Testis (tissue), 5 donors: ENCODE results near the gene CLUH. TPM values are rescaled to one million over a fixed set of nuclear protein-coding genes. Genes with fewer than 3 reads are reported as not detected.

Source experiments
- DNase-seq: peaks from one replicate; pipeline ENCODE4 v3.0.0-alpha.2; 2019
- H3K27ac ChIP-seq, 2 donors: fragments of 200-600 bp; sonication (generic); one replicate each; pipeline ENCODE4 v1.5.1; 2019
- H3K27me3 ChIP-seq: fragments of 200-600 bp; sonication (generic); one replicate; pipeline ENCODE4 v1.5.1; 2019
- H3K36me3 ChIP-seq: fragments of 200-600 bp; sonication (generic); one replicate; pipeline ENCODE4 v1.5.1; 2017; ENCODE audit warnings: low read depth; ENCODE audit errors: missing control alignments
- H3K4me1 ChIP-seq: fragments of 200-600 bp; sonication (generic); one replicate; pipeline ENCODE4 v1.5.1; 2019
- H3K4me3 ChIP-seq, 2 donors: fragments of 200-600 bp; sonication (generic); one replicate each; pipeline ENCODE4 v1.5.1; 2017 to 2019
- H3K9me3 ChIP-seq: fragments of 200-600 bp; sonication (generic); one replicate; pipeline ENCODE4 v1.5.1; 2017
- POLR2A ChIP-seq: fragments of 450-650 bp; IDR thresholded peaks from one replicate; pipeline ENCODE4 v1.6.1; 2017; ENCODE audit warnings: antibody characterized with exemption, mild to moderate bottlenecking, moderate library complexity
- WGBS, 2 donors: methylation state at CpG; one replicate each; pipeline ENCODE4 v1.1.5; 2018; 5-methylcytosine and 5-hydroxymethylcytosine counted together
- intact Hi-C: fragments of 100-400 bp; cut with DNase I; formaldehyde crosslinking; loops from one replicate; pipeline ENCODE4 v1.15.1; 2023; ENCODE audit warnings: low total_unique reads
- long read RNA-seq, 2 donors: transcript quantifications; one replicate each; lab custom pipeline, GENCODE V29; 2026
- polyA plus RNA-seq: library from polyadenylated mRNA; stranded (reverse); fragments of 350-450 nt; fragmentation: Illumina TruSeq; extraction: RNeasy Lipid Tissue Mini Kit (QIAGEN cat#74804); gene quantifications from one replicate; pipeline ENCODE4 v1.2.3, GENCODE V29; 2014; ENCODE audit warnings: low read depth, low replicate concordance; ENCODE audit not compliant: insufficient read depth
- total RNA-seq, 2 donors: library from RNA; depleted of rRNA; stranded (reverse); fragments of >200 nt; gene quantifications; one replicate each; pipeline ENCODE4 v1.2.3, GENCODE V29; 2016
- TF ChIP-seq, protein P1 (sequence below), 3 experiments: fragments of 450-650 bp in 2 of 3; fragments of 200-600 bp in 1 of 3; sonication (generic) in 1 of 3; IDR thresholded peaks; one replicate each; pipeline ENCODE4 v1.5.1; 2016 to 2019; ENCODE audit warnings: antibody characterized with exemption in 3 of 3, mild to moderate bottlenecking in 2 of 3, moderate library complexity in 1 of 3

CLUH gene, protein sequence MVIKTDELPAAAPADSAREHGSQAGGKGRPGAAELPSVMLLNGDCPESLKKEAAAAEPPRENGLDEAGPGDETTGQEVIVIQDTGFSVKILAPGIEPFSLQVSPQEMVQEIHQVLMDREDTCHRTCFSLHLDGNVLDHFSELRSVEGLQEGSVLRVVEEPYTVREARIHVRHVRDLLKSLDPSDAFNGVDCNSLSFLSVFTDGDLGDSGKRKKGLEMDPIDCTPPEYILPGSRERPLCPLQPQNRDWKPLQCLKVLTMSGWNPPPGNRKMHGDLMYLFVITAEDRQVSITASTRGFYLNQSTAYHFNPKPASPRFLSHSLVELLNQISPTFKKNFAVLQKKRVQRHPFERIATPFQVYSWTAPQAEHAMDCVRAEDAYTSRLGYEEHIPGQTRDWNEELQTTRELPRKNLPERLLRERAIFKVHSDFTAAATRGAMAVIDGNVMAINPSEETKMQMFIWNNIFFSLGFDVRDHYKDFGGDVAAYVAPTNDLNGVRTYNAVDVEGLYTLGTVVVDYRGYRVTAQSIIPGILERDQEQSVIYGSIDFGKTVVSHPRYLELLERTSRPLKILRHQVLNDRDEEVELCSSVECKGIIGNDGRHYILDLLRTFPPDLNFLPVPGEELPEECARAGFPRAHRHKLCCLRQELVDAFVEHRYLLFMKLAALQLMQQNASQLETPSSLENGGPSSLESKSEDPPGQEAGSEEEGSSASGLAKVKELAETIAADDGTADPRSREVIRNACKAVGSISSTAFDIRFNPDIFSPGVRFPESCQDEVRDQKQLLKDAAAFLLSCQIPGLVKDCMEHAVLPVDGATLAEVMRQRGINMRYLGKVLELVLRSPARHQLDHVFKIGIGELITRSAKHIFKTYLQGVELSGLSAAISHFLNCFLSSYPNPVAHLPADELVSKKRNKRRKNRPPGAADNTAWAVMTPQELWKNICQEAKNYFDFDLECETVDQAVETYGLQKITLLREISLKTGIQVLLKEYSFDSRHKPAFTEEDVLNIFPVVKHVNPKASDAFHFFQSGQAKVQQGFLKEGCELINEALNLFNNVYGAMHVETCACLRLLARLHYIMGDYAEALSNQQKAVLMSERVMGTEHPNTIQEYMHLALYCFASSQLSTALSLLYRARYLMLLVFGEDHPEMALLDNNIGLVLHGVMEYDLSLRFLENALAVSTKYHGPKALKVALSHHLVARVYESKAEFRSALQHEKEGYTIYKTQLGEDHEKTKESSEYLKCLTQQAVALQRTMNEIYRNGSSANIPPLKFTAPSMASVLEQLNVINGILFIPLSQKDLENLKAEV (N-terminal part only)
- total RNA-seq (100 to 1,000 TPM; 173 to 183 TPM), polyA plus RNA-seq (60.1 TPM)
- long read RNA-seq, donor 1, result 0 reads
- long read RNA-seq, donor 2, result 0 reads

DNA sequence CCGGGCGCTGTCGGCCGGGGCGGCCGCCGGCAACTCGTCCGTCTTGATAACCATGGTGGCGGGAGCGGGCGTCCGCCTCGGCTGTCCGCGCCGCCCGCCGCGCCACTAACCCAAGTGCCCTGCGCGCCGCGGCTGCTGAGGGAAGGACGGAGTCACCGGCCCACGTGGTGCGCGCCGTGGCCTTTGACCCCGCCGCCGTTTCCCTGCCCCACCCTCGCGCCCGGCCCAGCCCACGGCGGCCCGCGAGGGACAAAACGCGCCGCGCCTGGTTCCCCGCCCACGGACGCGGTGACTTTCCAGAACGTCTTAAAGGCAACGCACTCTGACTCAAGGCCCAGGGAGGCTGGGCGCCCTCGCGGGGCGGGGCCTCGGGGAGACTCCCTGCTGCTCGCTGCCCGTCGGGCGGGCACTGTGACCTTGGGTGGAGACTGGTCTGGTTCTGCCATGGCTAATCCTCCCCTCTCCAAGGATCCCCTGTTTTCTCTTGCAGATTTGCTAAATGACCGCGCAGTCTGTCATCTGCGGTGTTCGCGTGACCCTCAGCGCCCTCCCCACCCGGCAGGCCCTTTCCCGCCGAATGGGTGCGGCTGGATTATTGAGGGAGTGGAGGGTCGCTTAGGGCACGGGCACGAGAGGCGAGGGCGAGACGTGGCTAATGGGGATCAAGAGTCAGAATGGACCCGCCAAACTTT, at the start of gene CLUH:
CLUH (minus strand) TSS at position 157 of the 692 bp plus-strand sequence; CDS start at position 54, 103 bp downstream.
- Histone ChIP-seq H3K4me3 (peak within 1 kb of the TSS; percentile 85 to 88), H3K9me3 (no peaks in the 10 kb centered on the region), H3K27me3 (no peaks in the 10 kb centered on the region), H3K36me3 (no peaks in the 10 kb centered on the region), H3K27ac (peak within 1 kb of the TSS; percentile 29 to 74), H3K4me1 (peaks cover 45% of the 10 kb centered on the region)
- intact Hi-C loops, result no loop called here
- 0% methylated on average over 26 to 58 of the region's 76 CpGs for WGBS, 2 donors
- DNase-seq, result peak; percentile 97
- TF ChIP-seq, protein P1, sequence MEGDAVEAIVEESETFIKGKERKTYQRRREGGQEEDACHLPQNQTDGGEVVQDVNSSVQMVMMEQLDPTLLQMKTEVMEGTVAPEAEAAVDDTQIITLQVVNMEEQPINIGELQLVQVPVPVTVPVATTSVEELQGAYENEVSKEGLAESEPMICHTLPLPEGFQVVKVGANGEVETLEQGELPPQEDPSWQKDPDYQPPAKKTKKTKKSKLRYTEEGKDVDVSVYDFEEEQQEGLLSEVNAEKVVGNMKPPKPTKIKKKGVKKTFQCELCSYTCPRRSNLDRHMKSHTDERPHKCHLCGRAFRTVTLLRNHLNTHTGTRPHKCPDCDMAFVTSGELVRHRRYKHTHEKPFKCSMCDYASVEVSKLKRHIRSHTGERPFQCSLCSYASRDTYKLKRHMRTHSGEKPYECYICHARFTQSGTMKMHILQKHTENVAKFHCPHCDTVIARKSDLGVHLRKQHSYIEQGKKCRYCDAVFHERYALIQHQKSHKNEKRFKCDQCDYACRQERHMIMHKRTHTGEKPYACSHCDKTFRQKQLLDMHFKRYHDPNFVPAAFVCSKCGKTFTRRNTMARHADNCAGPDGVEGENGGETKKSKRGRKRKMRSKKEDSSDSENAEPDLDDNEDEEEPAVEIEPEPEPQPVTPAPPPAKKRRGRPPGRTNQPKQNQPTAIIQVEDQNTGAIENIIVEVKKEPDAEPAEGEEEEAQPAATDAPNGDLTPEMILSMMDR (IDR thresholded peaks at IDR 0.05), result peak in 1 of 3 experiments; percentile 28
- TF ChIP-seq POLR2A, result no peak

DNA sequence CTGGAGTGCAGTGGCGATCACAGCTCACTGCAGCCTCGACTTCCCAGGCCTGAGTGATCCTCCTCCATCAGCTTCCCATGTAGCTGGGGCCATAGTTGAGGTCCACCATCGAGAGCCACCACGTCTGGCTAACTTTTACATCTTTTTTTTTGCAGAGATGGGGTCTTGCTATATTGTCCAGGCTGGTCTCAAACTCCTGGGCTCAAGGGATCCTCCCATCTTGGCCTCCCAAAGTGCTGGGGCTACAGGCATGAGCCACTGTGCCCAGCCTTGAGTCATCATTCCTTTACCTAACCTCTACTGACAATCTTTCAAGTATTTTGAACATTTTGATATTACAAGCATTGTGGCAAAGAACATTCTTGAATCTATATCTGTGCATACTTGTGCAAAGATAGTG, 47.3 kb upstream of the CLUH start:
- 84% methylated on average over 4 of the region's 4 CpGs for WGBS, 2 donors
- no peak for DNase-seq
- peaks cover 4% of the 10 kb centered on the region for H3K4me1 ChIP-seq

DNA sequence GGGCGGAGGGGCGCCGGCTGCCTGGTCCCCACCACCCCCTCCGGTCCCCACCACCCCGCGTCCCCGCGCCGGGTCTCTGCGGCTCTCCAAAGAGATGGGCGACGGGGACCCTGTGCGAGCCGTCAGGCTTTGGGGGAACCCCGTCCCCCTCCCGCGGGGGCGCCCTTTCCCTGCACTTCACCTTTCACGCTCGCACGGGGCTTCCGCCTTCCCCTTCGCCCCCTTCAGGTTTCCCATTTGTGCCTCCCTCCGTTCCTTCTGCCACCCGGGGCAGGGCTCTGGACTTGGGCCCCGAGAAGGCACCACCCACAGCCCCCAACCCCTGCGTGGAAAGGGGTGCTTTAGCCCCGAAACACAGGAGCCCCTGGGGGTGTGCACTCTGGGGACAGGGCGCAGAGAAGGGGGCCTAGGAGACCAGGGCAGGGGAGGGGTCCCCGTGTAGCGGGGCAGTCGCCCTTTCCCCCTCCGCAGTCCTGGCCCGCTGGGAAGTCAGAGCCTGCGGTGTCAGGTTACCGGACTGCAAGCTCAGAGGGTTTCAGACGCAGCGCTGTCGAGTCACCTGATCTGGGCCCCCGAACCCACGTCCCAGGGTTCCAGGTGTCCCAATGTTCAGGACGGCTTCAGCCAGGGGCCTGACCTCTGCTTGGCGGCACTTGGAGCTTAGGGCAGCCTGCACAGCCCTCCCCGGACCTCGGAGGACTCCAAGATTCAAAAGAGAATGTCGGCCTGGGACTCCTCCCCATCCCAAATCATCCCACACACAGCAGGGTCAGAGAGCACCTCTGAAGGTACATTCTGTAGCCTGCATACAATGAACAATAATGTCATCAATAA, 44.5 kb upstream of the CLUH start:
- H3K27me3 ChIP-seq, result no peaks in the 10 kb centered on the region
- intact Hi-C loops, result no loop called here
- H3K4me3 ChIP-seq, result peak overlapping the region; percentile 39 to 43
- no peak overlapping the region for H3K27ac ChIP-seq
- WGBS, 2 donors, result 0% methylated on average over 10 to 37 of the region's 46 CpGs
- H3K4me1 ChIP-seq, result peaks cover 4% of the 10 kb centered on the region
- H3K9me3 ChIP-seq, result no peaks in the 10 kb centered on the region
- TF ChIP-seq, protein P1 (IDR thresholded peaks at IDR 0.05), result no peak
- no peak for TF ChIP-seq POLR2A
- no peaks in the 10 kb centered on the region for H3K36me3 ChIP-seq
- DNase-seq, result no peak

More for the DNA sequence above, 47.3 kb upstream of the CLUH start:
- Histone ChIP-seq H3K27ac (no peak overlapping the region), H3K9me3 (no peaks in the 10 kb centered on the region), H3K4me3 (no peak overlapping the region), H3K36me3 (no peaks in the 10 kb centered on the region), H3K27me3 (no peaks in the 10 kb centered on the region)
- TF ChIP-seq, protein P1 (IDR thresholded peaks at IDR 0.05), result no peak
- no peak for TF ChIP-seq POLR2A
- intact Hi-C loops, result no loop called here
